ENCODE measurements around the gene TRIO.

GRCh38 chr5:14244721-14245120 lies 101.6 kb downstream of the TRIO start:
- TF ChIP-seq ZNF274 (IDR thresholded peaks at IDR 0.05; ENCODE audit: low read depth, low read length) (no peak), SUZ12 (IDR thresholded peaks at IDR 0.05; ENCODE audit: extremely low read depth, insufficient read depth, insufficient read length) (no peak), YY1 (IDR thresholded peaks at IDR 0.05; ENCODE audit: insufficient read depth, insufficient read length) (no peak)
